ENCODE data around the gene MPRIP. TPM values are rescaled to one million over a fixed set of nuclear protein-coding genes. Genes with fewer than 3 reads are reported as not detected.

MPRIP gene
- total and polyA plus RNA-seq, 2 experiments from 2014 or later, result 80.4 to 172 TPM

DNA sequence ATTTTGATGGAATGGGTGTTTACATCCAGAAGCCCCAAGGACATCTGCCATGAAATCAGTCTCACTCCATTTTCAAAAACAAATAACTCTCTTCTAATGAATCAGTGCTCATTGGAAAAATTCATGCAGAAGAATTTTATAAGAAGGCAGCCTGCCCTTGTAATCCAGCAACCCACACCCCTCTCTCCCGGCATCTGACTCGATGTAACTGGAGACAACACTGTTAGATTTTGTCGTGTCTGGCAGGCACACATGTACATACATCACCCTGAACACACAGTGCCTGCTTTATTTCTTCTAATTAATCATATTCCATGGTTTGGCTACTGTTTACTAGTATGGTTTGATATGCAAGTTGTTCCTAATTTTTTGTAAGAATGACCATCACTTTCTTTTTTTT, 175.7 kb downstream of the MPRIP start:
- no peak for DNase-seq (ENCODE audit: low read depth in 1 of 2, low spot score in 1 of 2)
- no peaks in the 10 kb centered on the region for H3K27me3 ChIP-seq
- no peaks in the 10 kb centered on the region for H3K4me1 ChIP-seq (ENCODE audit: low read depth)
- peaks cover 36% of the 10 kb centered on the region for H3K36me3 ChIP-seq
- no peak overlapping the region for H3K27ac ChIP-seq
- no peak overlapping the region for H3K4me3 ChIP-seq
- no peaks in the 10 kb centered on the region for H3K9me3 ChIP-seq (ENCODE audit: low read depth)
- TF ChIP-seq, protein P1, sequence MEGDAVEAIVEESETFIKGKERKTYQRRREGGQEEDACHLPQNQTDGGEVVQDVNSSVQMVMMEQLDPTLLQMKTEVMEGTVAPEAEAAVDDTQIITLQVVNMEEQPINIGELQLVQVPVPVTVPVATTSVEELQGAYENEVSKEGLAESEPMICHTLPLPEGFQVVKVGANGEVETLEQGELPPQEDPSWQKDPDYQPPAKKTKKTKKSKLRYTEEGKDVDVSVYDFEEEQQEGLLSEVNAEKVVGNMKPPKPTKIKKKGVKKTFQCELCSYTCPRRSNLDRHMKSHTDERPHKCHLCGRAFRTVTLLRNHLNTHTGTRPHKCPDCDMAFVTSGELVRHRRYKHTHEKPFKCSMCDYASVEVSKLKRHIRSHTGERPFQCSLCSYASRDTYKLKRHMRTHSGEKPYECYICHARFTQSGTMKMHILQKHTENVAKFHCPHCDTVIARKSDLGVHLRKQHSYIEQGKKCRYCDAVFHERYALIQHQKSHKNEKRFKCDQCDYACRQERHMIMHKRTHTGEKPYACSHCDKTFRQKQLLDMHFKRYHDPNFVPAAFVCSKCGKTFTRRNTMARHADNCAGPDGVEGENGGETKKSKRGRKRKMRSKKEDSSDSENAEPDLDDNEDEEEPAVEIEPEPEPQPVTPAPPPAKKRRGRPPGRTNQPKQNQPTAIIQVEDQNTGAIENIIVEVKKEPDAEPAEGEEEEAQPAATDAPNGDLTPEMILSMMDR (IDR thresholded peaks at IDR 0.05; ENCODE audit: low read depth, low read length), result no peak

DNA sequence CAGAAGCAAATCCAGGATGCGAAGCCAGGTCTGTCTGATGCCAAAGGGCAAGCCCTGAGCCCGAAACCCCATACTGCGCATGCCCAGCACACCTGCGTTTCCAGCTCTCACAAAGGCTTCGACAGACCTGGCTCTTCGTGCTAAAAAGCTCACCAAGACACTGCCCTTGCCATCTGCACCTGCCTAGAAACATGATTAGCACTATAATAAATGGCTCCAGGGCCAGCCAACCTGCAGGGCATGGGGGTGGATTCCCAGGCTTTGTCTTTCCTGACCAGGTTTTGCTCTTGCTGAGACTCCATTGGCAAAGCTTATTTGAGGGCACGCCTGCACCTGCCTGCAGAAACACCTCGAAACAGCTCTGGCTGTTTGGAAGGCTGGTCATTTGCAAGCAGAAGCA, 178.3 kb downstream of the MPRIP start:
- H3K4me3 ChIP-seq, result no peak overlapping the region
- H3K4me1 ChIP-seq (ENCODE audit: low read depth), result no peaks in the 10 kb centered on the region
- no peaks in the 10 kb centered on the region for H3K9me3 ChIP-seq (ENCODE audit: low read depth)
- no peak overlapping the region for H3K27ac ChIP-seq
- DNase-seq (ENCODE audit: low read depth in 1 of 2, low spot score in 1 of 2), result no peak
- H3K27me3 ChIP-seq, result no peaks in the 10 kb centered on the region
- TF ChIP-seq, protein P1 (IDR thresholded peaks at IDR 0.05; ENCODE audit: low read depth, low read length), result no peak
- peaks cover 34% of the 10 kb centered on the region for H3K36me3 ChIP-seq

DNA sequence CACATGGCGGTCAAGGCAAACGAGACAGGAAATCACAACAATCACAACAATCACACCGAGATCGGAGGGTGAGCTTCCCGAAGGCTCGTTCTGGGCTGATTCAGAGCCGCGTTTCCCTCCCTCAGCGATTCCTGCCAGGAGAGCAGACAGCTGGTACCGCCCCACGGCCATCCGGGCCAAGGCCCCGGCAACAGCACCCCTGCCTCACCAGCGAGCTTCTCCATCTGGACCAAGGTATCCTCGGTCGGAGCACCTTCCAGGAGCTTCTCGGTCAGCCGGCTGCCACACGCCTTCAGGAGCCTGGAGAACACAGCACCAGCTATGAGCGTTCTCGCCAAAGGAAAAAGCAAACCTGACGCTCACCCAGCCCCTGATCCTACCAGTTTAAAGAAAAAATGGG, 179.1 kb downstream of the MPRIP start:
- no peak overlapping the region for H3K4me3 ChIP-seq
- H3K27me3 ChIP-seq, result no peaks in the 10 kb centered on the region
- DNase-seq (ENCODE audit: low read depth in 1 of 2, low spot score in 1 of 2), result no peak
- no peak overlapping the region for H3K27ac ChIP-seq
- H3K36me3 ChIP-seq, result peaks cover 39% of the 10 kb centered on the region
- H3K4me1 ChIP-seq (ENCODE audit: low read depth), result no peaks in the 10 kb centered on the region
- TF ChIP-seq, protein P1 (IDR thresholded peaks at IDR 0.05; ENCODE audit: low read depth, low read length), result no peak
- H3K9me3 ChIP-seq (ENCODE audit: low read depth), result no peaks in the 10 kb centered on the region

DNA sequence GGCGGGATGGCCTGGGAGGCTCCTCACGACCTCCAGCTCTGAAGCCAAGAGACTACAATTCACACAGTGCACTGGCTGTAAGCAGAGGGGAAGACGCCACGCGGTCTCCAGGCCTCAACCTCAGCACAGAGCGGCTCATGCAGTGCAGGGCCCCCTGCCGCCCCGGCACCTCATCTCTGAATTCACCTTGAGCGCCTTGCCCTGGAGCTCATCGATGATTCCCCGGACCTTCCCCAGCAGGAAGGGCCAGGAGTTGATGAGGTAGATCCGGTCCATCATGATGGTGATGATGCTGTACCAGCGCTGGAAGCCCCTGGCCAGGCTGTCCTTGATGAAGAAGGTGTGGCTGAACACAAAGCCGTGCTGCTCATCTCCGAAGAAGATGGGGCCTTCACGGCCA, 181.5 kb downstream of the MPRIP start:
- Histone ChIP-seq H3K4me1 (ENCODE audit: low read depth) (no peaks in the 10 kb centered on the region), H3K27me3 (no peaks in the 10 kb centered on the region), H3K9me3 (ENCODE audit: low read depth) (no peaks in the 10 kb centered on the region), H3K4me3 (no peak overlapping the region), H3K27ac (no peak overlapping the region), H3K36me3 (peaks cover 37% of the 10 kb centered on the region)
- TF ChIP-seq, protein P1 (IDR thresholded peaks at IDR 0.05; ENCODE audit: low read depth, low read length), result no peak
- DNase-seq (ENCODE audit: low read depth in 1 of 2, low spot score in 1 of 2), result no peak

DNA sequence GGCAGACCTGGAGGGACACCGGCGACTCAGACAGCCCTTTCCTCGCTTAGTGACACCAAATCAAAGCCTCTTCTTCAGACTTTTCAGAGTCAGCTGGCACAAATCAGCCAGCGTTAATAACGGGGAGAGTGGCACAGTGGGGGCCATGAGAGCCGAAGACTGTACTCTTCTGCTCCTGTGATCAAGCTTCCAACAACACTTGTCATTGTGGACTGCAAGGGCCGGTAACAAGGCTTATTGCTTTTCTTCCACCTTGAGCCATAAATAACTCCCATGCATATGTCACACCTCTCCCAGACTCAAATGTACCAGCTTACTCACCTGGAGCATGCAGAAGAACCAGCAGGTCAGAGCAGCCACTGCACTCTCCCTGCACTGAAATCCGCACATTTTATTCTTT, 181.9 kb downstream of the MPRIP start:
- TF ChIP-seq, protein P1 (IDR thresholded peaks at IDR 0.05; ENCODE audit: low read depth, low read length), result no peak
- peaks cover 33% of the 10 kb centered on the region for H3K36me3 ChIP-seq
- H3K9me3 ChIP-seq (ENCODE audit: low read depth), result no peaks in the 10 kb centered on the region
- no peaks in the 10 kb centered on the region for H3K4me1 ChIP-seq (ENCODE audit: low read depth)
- no peak overlapping the region for H3K27ac ChIP-seq
- no peaks in the 10 kb centered on the region for H3K27me3 ChIP-seq
- H3K4me3 ChIP-seq, result no peak overlapping the region
- no peak for DNase-seq (ENCODE audit: low read depth in 1 of 2, low spot score in 1 of 2)

DNA sequence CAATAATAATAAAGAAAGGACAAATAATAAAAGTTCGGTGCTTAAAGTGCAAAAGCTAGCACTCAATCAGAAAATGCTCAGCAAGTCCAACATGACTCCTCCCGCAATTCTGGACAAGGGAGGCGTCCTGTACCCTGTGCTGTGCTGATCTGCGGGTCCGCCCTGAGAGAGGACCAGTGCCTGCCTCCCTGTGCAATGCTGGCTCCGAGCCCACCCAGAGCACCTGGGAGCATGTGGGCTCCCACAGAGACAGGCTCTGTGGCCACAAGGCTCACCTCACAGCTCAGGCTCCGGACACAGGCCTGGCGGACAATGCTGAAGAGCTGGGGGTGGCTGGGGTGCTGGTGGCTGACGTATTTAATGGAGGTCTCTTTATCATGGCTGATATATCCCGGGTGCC, 183.6 kb downstream of the MPRIP start:
- peaks cover 35% of the 10 kb centered on the region for H3K36me3 ChIP-seq
- TF ChIP-seq, protein P1 (IDR thresholded peaks at IDR 0.05; ENCODE audit: low read depth, low read length), result no peak
- no peak overlapping the region for H3K27ac ChIP-seq
- no peaks in the 10 kb centered on the region for H3K9me3 ChIP-seq (ENCODE audit: low read depth)
- no peaks in the 10 kb centered on the region for H3K27me3 ChIP-seq
- no peaks in the 10 kb centered on the region for H3K4me1 ChIP-seq (ENCODE audit: low read depth)
- no peak for DNase-seq (ENCODE audit: low read depth in 1 of 2, low spot score in 1 of 2)
- no peak overlapping the region for H3K4me3 ChIP-seq
